ENCODE measurements around the gene MRTFB.

MRTFB gene

GRCh38 chr16:14106961-14107360 lies 35.8 kb downstream of the MRTFB start:
- no peak for TF ChIP-seq GATA2 (IDR thresholded peaks at IDR 0.05; ENCODE audit: low read depth, low read length)
- no peak for TF ChIP-seq GATA3 (IDR thresholded peaks at IDR 0.05; ENCODE audit: low read depth, low read length)

GRCh38 chr16:14109077-14109775 lies 38.1 kb downstream of the MRTFB start:
- TF ChIP-seq GATA2 (IDR thresholded peaks at IDR 0.05; ENCODE audit: low read depth, low read length) (no peak), GATA3 (IDR thresholded peaks at IDR 0.05; ENCODE audit: low read depth, low read length) (no peak)

GRCh38 chr16:14109782-14110727 lies 38.9 kb downstream of the MRTFB start:
- no peak for TF ChIP-seq GATA2 (IDR thresholded peaks at IDR 0.05; ENCODE audit: low read depth, low read length)
- TF ChIP-seq GATA3 (IDR thresholded peaks at IDR 0.05; ENCODE audit: low read depth, low read length): no peak

- TF ChIP-seq GATA3 (IDR thresholded peaks at IDR 0.05; ENCODE audit: low read depth, low read length) (no peak), GATA2 (IDR thresholded peaks at IDR 0.05; ENCODE audit: low read depth, low read length) (no peak)
These were observed 39.7 kb downstream of the MRTFB start for GRCh38 chr16:14110728-14111251.

- TF ChIP-seq GATA3 (IDR thresholded peaks at IDR 0.05; ENCODE audit: low read depth, low read length): no peak
- no peak for TF ChIP-seq GATA2 (IDR thresholded peaks at IDR 0.05; ENCODE audit: low read depth, low read length)
These were observed 40.8 kb downstream of the MRTFB start for GRCh38 chr16:14111713-14112538.

- TF ChIP-seq GATA3 (IDR thresholded peaks at IDR 0.05; ENCODE audit: low read depth, low read length) (no peak), GATA2 (IDR thresholded peaks at IDR 0.05; ENCODE audit: low read depth, low read length) (no peak)
These were observed 41.4 kb downstream of the MRTFB start for GRCh38 chr16:14112539-14112856.

- no peak for TF ChIP-seq GATA2 (IDR thresholded peaks at IDR 0.05; ENCODE audit: low read depth, low read length)
- TF ChIP-seq GATA3 (IDR thresholded peaks at IDR 0.05; ENCODE audit: low read depth, low read length): no peak
These were observed 42.2 kb downstream of the MRTFB start for GRCh38 chr16:14113344-14113743.

- no peak for TF ChIP-seq GATA3 (IDR thresholded peaks at IDR 0.05; ENCODE audit: low read depth, low read length)
- TF ChIP-seq GATA2 (IDR thresholded peaks at IDR 0.05; ENCODE audit: low read depth, low read length): no peak
These were observed 45.9 kb downstream of the MRTFB start for GRCh38 chr16:14117051-14117450.

- TF ChIP-seq GATA3 (IDR thresholded peaks at IDR 0.05; ENCODE audit: low read depth, low read length) (no peak), GATA2 (IDR thresholded peaks at IDR 0.05; ENCODE audit: low read depth, low read length) (no peak)
These were observed 48.7 kb downstream of the MRTFB start for GRCh38 chr16:14119799-14120198.

GRCh38 chr16:14120335-14120734 lies 49.2 kb downstream of the MRTFB start:
- TF ChIP-seq GATA2 (IDR thresholded peaks at IDR 0.05; ENCODE audit: low read depth, low read length) (no peak), GATA3 (IDR thresholded peaks at IDR 0.05; ENCODE audit: low read depth, low read length) (no peak)

GRCh38 chr16:14121142-14121541 lies 50.0 kb downstream of the MRTFB start:
- no peak for TF ChIP-seq GATA3 (IDR thresholded peaks at IDR 0.05; ENCODE audit: low read depth, low read length)
- no peak for TF ChIP-seq GATA2 (IDR thresholded peaks at IDR 0.05; ENCODE audit: low read depth, low read length)

GRCh38 chr16:14121872-14122271 lies 50.8 kb downstream of the MRTFB start:
- TF ChIP-seq GATA2 (IDR thresholded peaks at IDR 0.05; ENCODE audit: low read depth, low read length) (no peak), GATA3 (IDR thresholded peaks at IDR 0.05; ENCODE audit: low read depth, low read length) (no peak)

GRCh38 chr16:14125000-14125681 lies 54.0 kb downstream of the MRTFB start:
- TF ChIP-seq GATA2 (IDR thresholded peaks at IDR 0.05; ENCODE audit: low read depth, low read length) (no peak), GATA3 (IDR thresholded peaks at IDR 0.05; ENCODE audit: low read depth, low read length) (no peak)

All from SH-SY5Y (cell line).